Measurements from ENCODE around the gene RTKN. TPM values are rescaled to one million over a fixed set of nuclear protein-coding genes. Genes with fewer than 3 reads are reported as not detected.
A peak's percentile ranks its signal among the peaks of the same experiment; 100 is the strongest.

Gene RTKN
- total and polyA plus RNA-seq, 2 of the 13 experiments (the other 11 are each of a cell fraction or from before 2014, with no cell fraction given), result 159 to 166 TPM

DNA sequence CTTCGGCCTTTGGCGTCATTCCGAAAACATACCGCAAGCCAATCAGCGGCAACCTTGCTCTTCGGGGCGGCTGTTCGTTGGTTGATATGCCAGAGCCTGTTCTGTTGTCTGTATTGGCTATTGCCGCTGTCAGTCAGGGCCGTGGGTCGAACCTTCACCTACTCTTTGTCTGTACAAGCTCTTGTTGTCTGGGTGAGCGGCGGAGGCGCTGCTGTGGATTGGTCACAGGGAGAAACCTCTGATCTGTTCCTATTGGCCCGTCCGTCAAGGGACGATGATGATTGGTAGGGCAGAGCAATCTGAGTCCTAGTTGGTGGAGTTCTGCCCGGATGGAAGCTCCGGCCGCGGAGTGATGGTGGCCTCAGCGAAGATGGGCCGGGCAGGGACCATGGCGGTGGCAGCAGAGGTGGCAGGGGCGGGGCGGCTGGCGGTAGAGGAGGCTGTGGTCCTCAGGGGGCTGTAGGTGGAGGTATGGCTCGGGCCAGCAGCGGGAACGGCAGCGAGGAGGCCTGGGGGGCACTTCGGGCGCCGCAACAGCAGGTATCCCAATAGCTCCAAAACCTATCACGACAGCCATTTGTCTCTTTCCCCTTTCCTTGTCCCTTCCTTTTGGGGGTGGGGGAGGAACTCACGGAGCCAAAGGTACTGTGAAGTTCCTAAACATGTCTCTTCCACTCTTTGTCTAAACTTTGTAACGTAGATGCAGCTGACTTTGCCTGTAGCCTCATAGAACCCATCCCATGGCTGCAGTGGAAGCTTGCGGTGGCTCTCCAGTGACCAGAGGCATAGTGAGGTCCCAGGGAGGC lies 16.6 kb upstream of the RTKN start, which contains the start of gene WBP1 (continued):
- TF ChIP-seq, protein P1, sequence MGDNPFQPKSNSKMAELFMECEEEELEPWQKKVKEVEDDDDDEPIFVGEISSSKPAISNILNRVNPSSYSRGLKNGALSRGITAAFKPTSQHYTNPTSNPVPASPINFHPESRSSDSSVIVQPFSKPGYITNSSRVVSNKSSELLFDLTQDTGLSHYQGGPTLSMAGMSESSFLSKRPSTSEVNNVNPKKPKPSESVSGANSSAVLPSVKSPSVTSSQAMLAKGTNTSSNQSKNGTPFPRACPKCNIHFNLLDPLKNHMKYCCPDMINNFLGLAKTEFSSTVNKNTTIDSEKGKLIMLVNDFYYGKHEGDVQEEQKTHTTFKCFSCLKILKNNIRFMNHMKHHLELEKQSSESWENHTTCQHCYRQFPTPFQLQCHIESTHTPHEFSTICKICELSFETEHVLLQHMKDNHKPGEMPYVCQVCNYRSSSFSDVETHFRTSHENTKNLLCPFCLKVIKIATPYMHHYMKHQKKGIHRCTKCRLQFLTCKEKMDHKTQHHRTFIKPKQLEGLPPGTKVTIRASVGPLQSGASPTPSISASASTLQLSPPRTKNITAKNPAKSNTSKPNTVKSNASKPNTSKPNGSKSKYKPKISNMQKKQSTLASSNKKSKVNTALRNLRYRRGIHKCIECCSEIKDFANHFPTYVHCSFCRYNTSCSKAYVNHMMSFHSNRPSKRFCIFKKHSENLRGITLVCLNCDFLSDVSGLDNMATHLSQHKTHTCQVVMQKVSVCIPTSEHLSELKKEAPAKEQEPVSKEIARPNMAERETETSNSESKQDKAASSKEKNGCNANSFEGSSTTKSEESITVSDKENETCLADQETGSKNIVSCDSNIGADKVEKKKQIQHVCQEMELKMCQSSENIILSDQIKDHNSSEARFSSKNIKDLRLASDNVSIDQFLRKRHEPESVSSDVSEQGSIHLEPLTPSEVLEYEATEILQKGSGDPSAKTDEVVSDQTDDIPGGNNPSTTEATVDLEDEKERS (CRISPR knock-in tag; IDR thresholded peaks at IDR 0.05), result no peak
- TF ChIP-seq RARA (CRISPR knock-in tag; IDR thresholded peaks at IDR 0.05) (0 out of 2 replicates have a peak, but pooled peaks have one; percentile 10), ZNF674 (CRISPR knock-in tag; IDR thresholded peaks at IDR 0.05; ENCODE audit: low read depth) (no peak), RFX5 (IDR thresholded peaks at IDR 0.05; ENCODE audit: low read depth, low read length) (peak; percentile 91), ZNF75D (CRISPR knock-in tag; IDR thresholded peaks at IDR 0.05; ENCODE audit: borderline replicate concordance) (no peak), ZNF577 (CRISPR knock-in tag; IDR thresholded peaks at IDR 0.05; ENCODE audit: borderline replicate concordance, low read depth) (no peak), NCOA1 (CRISPR knock-in tag; IDR thresholded peaks at IDR 0.05) (no peak), YEATS2 (CRISPR knock-in tag; IDR thresholded peaks at IDR 0.05; ENCODE audit: borderline replicate concordance) (peak; percentile 3; the same call in 1 of the 2 replicates), SSRP1 (CRISPR knock-in tag; IDR thresholded peaks at IDR 0.05) (no peak), JDP2 (CRISPR knock-in tag; IDR thresholded peaks at IDR 0.05; ENCODE audit: borderline replicate concordance) (no peak), MIXL1 (CRISPR knock-in tag; IDR thresholded peaks at IDR 0.05) (0 out of 2 replicates have a peak, but pooled peaks have one; percentile 35), ZNF878 (CRISPR knock-in tag; IDR thresholded peaks at IDR 0.05) (no peak), ZIK1 (CRISPR knock-in tag; IDR thresholded peaks at IDR 0.05; ENCODE audit: borderline replicate concordance, low read depth) (0 out of 2 replicates have a peak, but pooled peaks have one; percentile 12), NCOA5 (CRISPR knock-in tag; IDR thresholded peaks at IDR 0.05) (no peak), XRCC5 (optimal IDR thresholded peaks at IDR 0.05; ENCODE audit: low read length) (no peak)
- TF ChIP-seq, protein P2, sequence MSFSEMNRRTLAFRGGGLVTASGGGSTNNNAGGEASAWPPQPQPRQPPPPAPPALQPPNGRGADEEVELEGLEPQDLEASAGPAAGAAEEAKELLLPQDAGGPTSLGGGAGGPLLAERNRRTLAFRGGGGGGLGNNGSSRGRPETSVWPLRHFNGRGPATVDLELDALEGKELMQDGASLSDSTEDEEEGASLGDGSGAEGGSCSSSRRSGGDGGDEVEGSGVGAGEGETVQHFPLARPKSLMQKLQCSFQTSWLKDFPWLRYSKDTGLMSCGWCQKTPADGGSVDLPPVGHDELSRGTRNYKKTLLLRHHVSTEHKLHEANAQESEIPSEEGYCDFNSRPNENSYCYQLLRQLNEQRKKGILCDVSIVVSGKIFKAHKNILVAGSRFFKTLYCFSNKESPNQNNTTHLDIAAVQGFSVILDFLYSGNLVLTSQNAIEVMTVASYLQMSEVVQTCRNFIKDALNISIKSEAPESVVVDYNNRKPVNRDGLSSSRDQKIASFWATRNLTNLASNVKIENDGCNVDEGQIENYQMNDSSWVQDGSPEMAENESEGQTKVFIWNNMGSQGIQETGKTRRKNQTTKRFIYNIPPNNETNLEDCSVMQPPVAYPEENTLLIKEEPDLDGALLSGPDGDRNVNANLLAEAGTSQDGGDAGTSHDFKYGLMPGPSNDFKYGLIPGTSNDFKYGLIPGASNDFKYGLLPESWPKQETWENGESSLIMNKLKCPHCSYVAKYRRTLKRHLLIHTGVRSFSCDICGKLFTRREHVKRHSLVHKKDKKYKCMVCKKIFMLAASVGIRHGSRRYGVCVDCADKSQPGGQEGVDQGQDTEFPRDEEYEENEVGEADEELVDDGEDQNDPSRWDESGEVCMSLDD (CRISPR knock-in tag; IDR thresholded peaks at IDR 0.05; ENCODE audit: borderline replicate concordance), result no peak
- TF ChIP-seq, protein P3, sequence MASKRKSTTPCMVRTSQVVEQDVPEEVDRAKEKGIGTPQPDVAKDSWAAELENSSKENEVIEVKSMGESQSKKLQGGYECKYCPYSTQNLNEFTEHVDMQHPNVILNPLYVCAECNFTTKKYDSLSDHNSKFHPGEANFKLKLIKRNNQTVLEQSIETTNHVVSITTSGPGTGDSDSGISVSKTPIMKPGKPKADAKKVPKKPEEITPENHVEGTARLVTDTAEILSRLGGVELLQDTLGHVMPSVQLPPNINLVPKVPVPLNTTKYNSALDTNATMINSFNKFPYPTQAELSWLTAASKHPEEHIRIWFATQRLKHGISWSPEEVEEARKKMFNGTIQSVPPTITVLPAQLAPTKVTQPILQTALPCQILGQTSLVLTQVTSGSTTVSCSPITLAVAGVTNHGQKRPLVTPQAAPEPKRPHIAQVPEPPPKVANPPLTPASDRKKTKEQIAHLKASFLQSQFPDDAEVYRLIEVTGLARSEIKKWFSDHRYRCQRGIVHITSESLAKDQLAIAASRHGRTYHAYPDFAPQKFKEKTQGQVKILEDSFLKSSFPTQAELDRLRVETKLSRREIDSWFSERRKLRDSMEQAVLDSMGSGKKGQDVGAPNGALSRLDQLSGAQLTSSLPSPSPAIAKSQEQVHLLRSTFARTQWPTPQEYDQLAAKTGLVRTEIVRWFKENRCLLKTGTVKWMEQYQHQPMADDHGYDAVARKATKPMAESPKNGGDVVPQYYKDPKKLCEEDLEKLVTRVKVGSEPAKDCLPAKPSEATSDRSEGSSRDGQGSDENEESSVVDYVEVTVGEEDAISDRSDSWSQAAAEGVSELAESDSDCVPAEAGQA (IDR thresholded peaks at IDR 0.05; ENCODE audit: low read depth), result no peak
- TF ChIP-seq, protein P3 (CRISPR knock-in tag; IDR thresholded peaks at IDR 0.05; ENCODE audit: borderline replicate concordance), result no peak
